Measurements from ENCODE around the gene MASP2.
"Not testable (repeated sequence)": the region's sequence is repeated elsewhere in the genome, so short reads cannot be mapped to it uniquely, and the experiment has no call there.

GRCh38 chr1:11073398-11073797 lies 26.4 kb upstream of the MASP2 start:
- not testable (repeated sequence) for TF ChIP-seq BHLHE40 (IDR thresholded peaks at IDR 0.05; ENCODE audit: low read depth, low read length); HOXA7 (CRISPR knock-in tag; IDR thresholded peaks at IDR 0.05); HEYL (CRISPR knock-in tag; IDR thresholded peaks at IDR 0.05); CTCF (IDR thresholded peaks at IDR 0.05)

Measured in A549 (cell line).